Pancreas (tissue), 10 donors: ENCODE results near the gene CACNG3. TPM values are rescaled to one million over a fixed set of nuclear protein-coding genes. Genes with fewer than 3 reads are reported as not detected.

Experiments used
- ATAC-seq, 4 donors: fragments of 200-7000 bp; cut with Tn5 transposase; one replicate each; pipeline versions ENCODE4 v1.8.0 to v1.9.1; 2020; ENCODE audit warnings: mild to moderate bottlenecking in 4 of 4, moderate library complexity in 4 of 4
- DNase-seq, 6 donors: peaks; one replicate each; pipeline ENCODE4 v3.0.0-alpha.2; 2020
- FAIRE-seq: peaks from 2 replicates; lab custom pipeline; 2012; peaks lifted over from hg19 to GRCh38; lab: Jason Lieb, UNC
- H3K27ac ChIP-seq, 4 donors: fragments of 200-600 bp; sonication (generic); 1 replicate in 3 of 4; 2 replicates in 1 of 4; pipeline versions ENCODE4 v1.5.0 to v1.8.0; 2020
- H3K27me3 ChIP-seq, 4 donors: fragments of 200-600 bp; one replicate each; pipeline ENCODE4 v1.8.0; 2021
- H3K36me3 ChIP-seq, 3 donors: fragments of 200-600 bp; sonication (generic) in 1 of 3; one replicate each; pipeline versions ENCODE4 v1.5.0 to v1.8.0; 2020 to 2021
- H3K4me1 ChIP-seq, 3 donors: fragments of 200-600 bp; one replicate each; pipeline ENCODE4 v1.8.0; 2021
- H3K4me3 ChIP-seq, 4 donors: fragments of 200-600 bp; sonication (generic) in 2 of 4; one replicate each; pipeline versions ENCODE4 v1.5.0 to v1.8.0; 2020 to 2021
- H3K9me3 ChIP-seq, 4 donors: fragments of 200-600 bp; one replicate each; pipeline ENCODE4 v1.8.0; 2021
- WGBS, 2 donors: extraction: QIAGEN DNeasy Blood & Tissue Kit; methylation state at CpG; one replicate each; pipeline ENCODE4 v1.1.7; 2013; 5-methylcytosine and 5-hydroxymethylcytosine counted together
- intact Hi-C, 3 donors: fragments of 100-400 bp; cut with DNase I; formaldehyde crosslinking; loops; one replicate each; pipeline versions ENCODE4 v1.11.1 to v1.14.2; 2022
- polyA plus RNA-seq, 2 donors: library from polyadenylated mRNA; stranded (reverse); fragments of 200-250 nt; gene quantifications; one replicate each; pipeline ENCODE4 v1.2.3, GENCODE V29; 2013
- total RNA-seq, 6 donors: library from RNA; stranded (reverse); fragmentation: NEBNext Ultra II Directional in 4 of 6; extraction: Animal tissue kit (Norgen Biotek cat#: 25700) in 4 of 6; gene quantifications; one replicate each; pipeline versions ENCODE4 v1.2.1 to v1.2.4, GENCODE V29; 2021 to 2023
- TF ChIP-seq, protein P1 (sequence below), 4 donors: fragments of 200-600 bp; sonication (generic) in 3 of 4; IDR thresholded peaks; one replicate each; pipeline versions ENCODE4 v1.5.0 to v1.8.0; 2021; ENCODE audit warnings: antibody characterized with exemption in 4 of 4
- donor health status: healthy with polysubstance abuse.
- donor health status: DM: no; HTN: no; CAD: no; lungs with moderate emphysema.
- donor health status: DM: no; HTN: no; CAD: no.
- donor health status: control.
- donor health status: control.
- donor health status: Bipolar disorder and iron deficiency.
- donor health status: DM: yes; HTN: yes; CAD: no.
- donor health status: DM: no; HTN: no; CAD: no.
- donor health status: DM: no; HTN: no; CAD: no.
- donor health status: DM: yes; HTN: yes; CAD: no.

The CACNG3 gene
- total and polyA plus RNA-seq, 8 donors = not detected

GRCh38 chr16:24360936-24361335 is 104.8 kb downstream of the CACNG3 start:
- no peak for FAIRE-seq

GRCh38 chr16:24364596-24364995 is 108.5 kb downstream of the CACNG3 start:
- DNase-seq = no peak
- Histone ChIP-seq H3K27me3 (no peaks in the 10 kb centered on the region), H3K4me3 (no peak overlapping the region), H3K9me3 (no peaks in the 10 kb centered on the region), H3K27ac (no peak overlapping the region), H3K36me3 (no peaks in the 10 kb centered on the region), H3K4me1 (no peaks in the 10 kb centered on the region)
- 49 to 53% methylated on average over 7 of the region's 7 CpGs for WGBS, 2 donors
- intact Hi-C loops = no loop called here
- FAIRE-seq = no peak
- no peak for ATAC-seq
- TF ChIP-seq, protein P1, sequence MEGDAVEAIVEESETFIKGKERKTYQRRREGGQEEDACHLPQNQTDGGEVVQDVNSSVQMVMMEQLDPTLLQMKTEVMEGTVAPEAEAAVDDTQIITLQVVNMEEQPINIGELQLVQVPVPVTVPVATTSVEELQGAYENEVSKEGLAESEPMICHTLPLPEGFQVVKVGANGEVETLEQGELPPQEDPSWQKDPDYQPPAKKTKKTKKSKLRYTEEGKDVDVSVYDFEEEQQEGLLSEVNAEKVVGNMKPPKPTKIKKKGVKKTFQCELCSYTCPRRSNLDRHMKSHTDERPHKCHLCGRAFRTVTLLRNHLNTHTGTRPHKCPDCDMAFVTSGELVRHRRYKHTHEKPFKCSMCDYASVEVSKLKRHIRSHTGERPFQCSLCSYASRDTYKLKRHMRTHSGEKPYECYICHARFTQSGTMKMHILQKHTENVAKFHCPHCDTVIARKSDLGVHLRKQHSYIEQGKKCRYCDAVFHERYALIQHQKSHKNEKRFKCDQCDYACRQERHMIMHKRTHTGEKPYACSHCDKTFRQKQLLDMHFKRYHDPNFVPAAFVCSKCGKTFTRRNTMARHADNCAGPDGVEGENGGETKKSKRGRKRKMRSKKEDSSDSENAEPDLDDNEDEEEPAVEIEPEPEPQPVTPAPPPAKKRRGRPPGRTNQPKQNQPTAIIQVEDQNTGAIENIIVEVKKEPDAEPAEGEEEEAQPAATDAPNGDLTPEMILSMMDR (IDR thresholded peaks at IDR 0.05) = no peak

More at GRCh38 chr16:24360936-24361335, 104.8 kb downstream of the CACNG3 start:
- Histone ChIP-seq H3K9me3 (no peaks in the 10 kb centered on the region), H3K27me3 (no peaks in the 10 kb centered on the region), H3K4me3 (no peak overlapping the region), H3K27ac (no peak overlapping the region), H3K4me1 (no peaks in the 10 kb centered on the region), H3K36me3 (no peaks in the 10 kb centered on the region)
- TF ChIP-seq, protein P1 (IDR thresholded peaks at IDR 0.05) = no peak
- no peak for DNase-seq
- 38 to 56% methylated on average over 4 of the region's 4 CpGs for WGBS, 2 donors
- no peak for ATAC-seq
- intact Hi-C loops = no loop called here

DNA sequence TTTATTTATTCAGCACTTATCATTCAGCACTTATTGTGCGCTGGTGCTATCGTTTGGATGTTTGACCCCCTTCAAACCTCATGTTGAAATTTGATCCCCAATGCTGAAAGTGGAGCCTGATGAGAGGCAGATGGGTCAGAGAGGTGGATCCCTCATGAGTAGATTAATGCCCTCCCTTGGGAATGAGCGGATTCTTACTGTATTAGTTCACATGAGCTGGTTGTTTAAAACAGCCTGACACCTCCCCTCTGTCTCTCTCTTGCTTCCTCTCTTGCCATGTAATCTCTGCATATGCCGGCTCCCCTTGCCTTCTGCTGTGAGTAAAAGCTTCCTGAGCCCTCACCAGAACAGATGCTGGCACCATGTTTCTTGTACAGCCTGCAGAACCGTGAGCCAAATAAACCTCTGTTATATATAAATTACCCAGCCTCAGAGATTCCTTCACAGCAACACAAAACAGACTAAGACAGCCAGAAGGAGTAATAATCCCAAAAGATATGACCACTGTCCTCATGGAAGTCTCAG is 111.1 kb downstream of the CACNG3 start:
- Histone ChIP-seq H3K27ac (no peak overlapping the region), H3K4me1 (no peaks in the 10 kb centered on the region), H3K36me3 (no peaks in the 10 kb centered on the region), H3K4me3 (no peak overlapping the region), H3K9me3 (no peaks in the 10 kb centered on the region), H3K27me3 (no peaks in the 10 kb centered on the region)
- WGBS, 2 donors = 54 to 69% methylated on average over 5 of the region's 5 CpGs
- FAIRE-seq (no peak), DNase-seq (no peak), ATAC-seq (no peak)
- TF ChIP-seq, protein P1 (IDR thresholded peaks at IDR 0.05) = no peak
- intact Hi-C loops = no loop called here

DNA sequence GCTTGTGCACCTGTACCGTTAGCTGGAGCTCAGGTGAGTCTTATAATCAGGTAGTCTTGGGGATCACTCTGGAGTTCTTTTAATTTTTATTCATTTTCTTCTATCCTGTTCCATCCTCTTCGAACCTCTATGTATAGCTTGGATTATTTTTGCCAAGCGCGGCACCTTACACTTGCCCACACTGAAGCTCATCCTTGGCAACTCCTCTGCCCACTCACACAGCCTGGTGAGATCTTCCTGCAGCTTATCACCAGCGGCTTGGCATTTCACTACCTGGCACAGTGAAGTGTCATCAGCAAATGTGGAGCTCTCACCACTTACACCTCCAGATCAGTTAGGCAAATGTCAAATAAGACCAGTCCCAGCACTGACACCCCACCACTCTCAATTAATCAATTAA is 116.7 kb downstream of the CACNG3 start:
- H3K36me3 ChIP-seq = no peaks in the 10 kb centered on the region
- WGBS, 2 donors = 74 to 77% methylated on average over 5 of the region's 5 CpGs
- DNase-seq = no peak
- intact Hi-C loops = no loop called here
- FAIRE-seq = no peak
- no peaks in the 10 kb centered on the region for H3K9me3 ChIP-seq
- no peaks in the 10 kb centered on the region for H3K4me1 ChIP-seq
- no peaks in the 10 kb centered on the region for H3K27me3 ChIP-seq
- TF ChIP-seq, protein P1 (IDR thresholded peaks at IDR 0.05) = no peak
- no peak overlapping the region for H3K27ac ChIP-seq
- no peak overlapping the region for H3K4me3 ChIP-seq
- no peak for ATAC-seq

DNA sequence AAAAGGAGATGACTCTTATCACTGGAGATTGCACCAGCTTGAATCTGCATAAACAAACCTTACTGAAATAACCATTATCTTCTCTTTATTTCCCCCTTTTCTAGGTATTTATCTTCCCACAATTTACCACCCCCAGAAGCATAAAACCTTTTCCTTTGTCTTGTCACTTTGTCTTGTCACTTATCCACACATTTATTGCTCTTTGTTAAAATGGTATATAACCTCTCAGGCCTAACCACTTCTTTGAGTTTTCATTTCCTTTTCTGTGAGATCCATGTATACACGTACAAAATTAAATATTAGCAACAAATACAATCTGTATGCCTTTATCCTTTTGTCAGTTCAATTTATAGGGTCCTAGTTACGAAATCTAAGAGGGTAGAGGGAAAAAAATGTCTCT is 122.9 kb downstream of the CACNG3 start:
- DNase-seq = no peak
- Histone ChIP-seq H3K9me3 (no peaks in the 10 kb centered on the region), H3K27me3 (no peaks in the 10 kb centered on the region), H3K36me3 (no peaks in the 10 kb centered on the region), H3K27ac (no peak overlapping the region), H3K4me1 (no peaks in the 10 kb centered on the region), H3K4me3 (no peak overlapping the region)
- intact Hi-C loops = no loop called here
- TF ChIP-seq, protein P1 (IDR thresholded peaks at IDR 0.05) = no peak
- FAIRE-seq = no peak
- WGBS, 2 donors = 9 to 16% methylated on average over 2 of the region's 2 CpGs
- no peak for ATAC-seq
